Mesenchymal stem cell (in vitro differentiated cells and primary cell): ENCODE data around the gene UBE2I.

ENCODE experiments used
- DNase-seq: peaks from one replicate; pipeline ENCODE4 v3.0.0-alpha.2; 2013
- H2AFZ ChIP-seq: one replicate; pipeline ENCODE4 v1.6.1; 2013; ENCODE audit warnings: low read depth, mild to moderate bottlenecking, control low read depth, inconsistent platforms, low read length, moderate library complexity
- H2AK5ac ChIP-seq: 2 replicates; pipeline ENCODE4 v1.6.1; 2013; ENCODE audit warnings: low read length, moderate library complexity, mild to moderate bottlenecking, inconsistent platforms; ENCODE audit not compliant: severe bottlenecking
- H2BK120ac ChIP-seq: one replicate; pipeline ENCODE4 v1.6.1; 2013; ENCODE audit warnings: low read depth, mild to moderate bottlenecking, inconsistent platforms, low read length, moderate library complexity
- H2BK12ac ChIP-seq, 2 experiments: one replicate each; pipeline ENCODE4 v1.6.1; 2013; ENCODE audit warnings: inconsistent platforms in 2 of 2, low read length in 2 of 2, mild to moderate bottlenecking in 2 of 2, moderate library complexity in 2 of 2, control low read depth in 1 of 2
- H2BK15ac ChIP-seq: one replicate; pipeline ENCODE4 v1.6.1; 2013; ENCODE audit warnings: mild to moderate bottlenecking, low read depth, inconsistent platforms; ENCODE audit not compliant: poor library complexity, severe bottlenecking
- H2BK5ac ChIP-seq: 2 replicates; pipeline ENCODE4 v1.6.1; 2013; ENCODE audit warnings: low read depth, mild to moderate bottlenecking, low read length, control low read depth, inconsistent platforms; ENCODE audit not compliant: poor library complexity, severe bottlenecking
- H3K14ac ChIP-seq, 2 experiments: one replicate each; pipeline ENCODE4 v1.6.1; 2013; ENCODE audit warnings: inconsistent platforms in 2 of 2, low read length in 2 of 2, control low read depth in 1 of 2, mild to moderate bottlenecking in 1 of 2, moderate library complexity in 1 of 2
- H3K18ac ChIP-seq, 2 experiments: one replicate each; pipeline ENCODE4 v1.6.1; 2013; ENCODE audit warnings: inconsistent platforms in 2 of 2, low read length in 2 of 2, control low read depth in 1 of 2, low read depth in 1 of 2, mild to moderate bottlenecking in 1 of 2
- H3K23ac ChIP-seq, 2 experiments: one replicate each; pipeline ENCODE4 v1.6.1; 2013; ENCODE audit warnings: inconsistent platforms in 2 of 2, low read length in 2 of 2, mild to moderate bottlenecking in 2 of 2, moderate library complexity in 2 of 2, control low read depth in 1 of 2
- H3K27ac ChIP-seq: 2 replicates; pipeline ENCODE4 v1.5.1; 2013; ENCODE audit warnings: mild to moderate bottlenecking, moderate library complexity, low read length, control low read depth, inconsistent platforms; ENCODE audit not compliant: poor library complexity, severe bottlenecking
- H3K27me3 ChIP-seq, 2 experiments: 2 replicates each; pipeline versions ENCODE4 v1.6.1 to v1.7.0; 2013; ENCODE audit warnings: low read length in 2 of 2, mild to moderate bottlenecking in 2 of 2, moderate library complexity in 2 of 2, control low read depth in 1 of 2, inconsistent platforms in 1 of 2; ENCODE audit not compliant: control insufficient read depth in 1 of 2, insufficient read depth in 1 of 2
- H3K36me3 ChIP-seq, 2 experiments: 2 replicates each; pipeline versions ENCODE4 v1.6.1 to v1.7.0; 2013; ENCODE audit warnings: low read length in 2 of 2, control low read depth in 1 of 2, inconsistent platforms in 1 of 2, low read depth in 1 of 2, mild to moderate bottlenecking in 1 of 2; ENCODE audit not compliant: insufficient read depth in 2 of 2, control insufficient read depth in 1 of 2
- H3K4ac ChIP-seq, 2 experiments: one replicate each; pipeline ENCODE4 v1.6.1; 2013; ENCODE audit warnings: inconsistent platforms in 2 of 2, low read length in 2 of 2, mild to moderate bottlenecking in 2 of 2, moderate library complexity in 2 of 2, control low read depth in 1 of 2, low read depth in 1 of 2
- H3K4me1 ChIP-seq: 2 replicates; pipeline ENCODE4 v1.6.1; 2013; ENCODE audit warnings: low read depth, low read length, control low read depth; ENCODE audit not compliant: control insufficient read depth, insufficient read depth
- H3K4me2 ChIP-seq: 2 replicates; pipeline ENCODE4 v1.6.1; 2013; ENCODE audit warnings: low read length, mild to moderate bottlenecking, inconsistent platforms; ENCODE audit not compliant: poor library complexity, severe bottlenecking
- H3K4me3 ChIP-seq, 2 experiments: 2 replicates each; pipeline versions ENCODE4 v1.5.1 to v1.7.0; 2013; ENCODE audit warnings: low read length in 2 of 2, mild to moderate bottlenecking in 2 of 2, control low read depth in 1 of 2, low read depth in 1 of 2; ENCODE audit not compliant: insufficient read depth in 1 of 2
- H3K79me1 ChIP-seq: replicated peaks from 2 replicates; pipeline ENCODE4 v1.6.1; 2013; ENCODE audit warnings: mild to moderate bottlenecking, control low read depth, low read length, inconsistent platforms; ENCODE audit not compliant: poor library complexity, severe bottlenecking
- H3K9ac ChIP-seq: 2 replicates; pipeline ENCODE4 v1.7.0; 2013; ENCODE audit warnings: mild to moderate bottlenecking, low read length, moderate library complexity
- H3K9me3 ChIP-seq: 2 replicates; pipeline ENCODE4 v1.7.0; 2013; ENCODE audit warnings: mild to moderate bottlenecking, low read length; ENCODE audit not compliant: control insufficient read depth
- H4K8ac ChIP-seq: one replicate; pipeline ENCODE4 v1.6.1; 2013; ENCODE audit warnings: inconsistent platforms, mild to moderate bottlenecking, low read length, moderate library complexity
- H4K91ac ChIP-seq: one replicate; pipeline ENCODE4 v1.6.1; 2013; ENCODE audit warnings: mild to moderate bottlenecking, low read length, inconsistent platforms
- WGBS: methylation state at CpG from one replicate; pipeline ENCODE4 v1.1.7; 2013; ENCODE audit warnings: mixed read lengths; 5-methylcytosine and 5-hydroxymethylcytosine counted together

Gene UBE2I

DNA sequence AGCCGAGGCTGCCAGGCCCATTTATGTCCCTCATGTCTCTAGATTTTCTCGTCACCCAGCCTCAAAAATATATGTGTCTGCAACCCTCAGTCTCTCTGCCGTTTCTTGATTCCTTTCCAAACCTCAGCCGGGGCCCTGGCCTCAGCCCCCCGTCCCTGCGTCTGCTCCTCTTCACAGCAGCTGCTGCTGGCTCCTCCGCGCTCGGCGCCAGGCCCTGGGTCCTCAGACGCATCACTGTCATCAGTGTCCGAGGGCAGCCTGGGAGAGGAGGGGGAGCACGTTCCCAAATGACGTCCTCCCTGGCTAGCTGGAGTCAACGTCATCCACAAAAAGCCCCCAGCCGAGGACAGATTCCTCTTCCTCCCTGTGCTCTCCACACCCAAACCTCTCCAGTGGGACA lies 39.9 kb downstream of the UBE2I start:
- Histone ChIP-seq H3K14ac (no peak overlapping the region), H3K4me1 (peaks cover 25% of the 10 kb centered on the region), H2BK12ac (no peak overlapping the region), H3K36me3 (peaks cover 25 to 48% of the 10 kb centered on the region in 2 experiments), H3K4me3 (no peak overlapping the region), H3K18ac (no peak overlapping the region), H3K4me2 (no peak overlapping the region), H2BK15ac (no peak overlapping the region), H4K91ac (no peak overlapping the region), H2BK120ac (no peak overlapping the region), H2BK5ac (no peak overlapping the region), H3K9ac (no peak overlapping the region), H2AFZ (no peak overlapping the region), H3K27ac (no peak overlapping the region), H3K23ac (no peak overlapping the region), H3K9me3 (no peaks in the 10 kb centered on the region), H3K79me1 (peaks cover 36% of the 10 kb centered on the region), H4K8ac (no peak overlapping the region), H3K27me3 (peaks cover 0 to 6% of the 10 kb centered on the region in 2 experiments), H3K4ac (no peak overlapping the region), H2AK5ac (no peak overlapping the region)
- 94% methylated on average over 16 of the region's 16 CpGs for WGBS
- no peak for DNase-seq

DNA sequence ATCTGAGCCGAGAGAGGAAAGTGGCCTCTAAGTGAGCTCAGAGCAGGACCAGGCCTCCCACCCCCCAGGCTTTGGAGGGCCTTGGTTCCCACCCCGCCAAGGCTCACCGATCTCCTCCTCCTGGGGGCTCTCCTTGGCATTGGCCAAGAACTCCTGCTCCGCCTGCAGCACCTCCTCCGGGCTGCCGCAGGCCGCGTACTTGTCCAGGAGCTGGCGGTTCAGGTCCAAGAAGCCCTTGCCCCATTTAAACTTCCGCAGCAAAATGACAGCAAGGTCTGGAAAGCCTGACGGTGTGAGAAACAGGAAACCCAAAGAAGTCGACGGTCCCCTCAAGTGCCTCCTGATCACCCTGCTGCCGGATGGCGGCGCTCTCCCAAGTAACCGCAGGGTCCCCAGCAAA lies 40.5 kb downstream of the UBE2I start:
- Histone ChIP-seq H3K4me3 (no peak overlapping the region), H2AK5ac (no peak overlapping the region), H3K36me3 (peaks cover 25 to 51% of the 10 kb centered on the region in 2 experiments), H3K27me3 (no peaks in the 10 kb centered on the region), H3K14ac (no peak overlapping the region), H2BK15ac (no peak overlapping the region), H2BK120ac (no peak overlapping the region), H2BK12ac (no peak overlapping the region), H3K9ac (no peak overlapping the region), H3K4me1 (peaks cover 25% of the 10 kb centered on the region), H3K4ac (no peak overlapping the region), H3K18ac (no peak overlapping the region), H3K27ac (no peak overlapping the region), H2AFZ (no peak overlapping the region), H3K23ac (no peak overlapping the region), H3K79me1 (peaks cover 36% of the 10 kb centered on the region), H4K91ac (no peak overlapping the region), H3K9me3 (no peaks in the 10 kb centered on the region), H2BK5ac (no peak overlapping the region), H3K4me2 (no peak overlapping the region), H4K8ac (no peak overlapping the region)
- no peak for DNase-seq
- WGBS = 93% methylated on average over 17 of the region's 17 CpGs

DNA sequence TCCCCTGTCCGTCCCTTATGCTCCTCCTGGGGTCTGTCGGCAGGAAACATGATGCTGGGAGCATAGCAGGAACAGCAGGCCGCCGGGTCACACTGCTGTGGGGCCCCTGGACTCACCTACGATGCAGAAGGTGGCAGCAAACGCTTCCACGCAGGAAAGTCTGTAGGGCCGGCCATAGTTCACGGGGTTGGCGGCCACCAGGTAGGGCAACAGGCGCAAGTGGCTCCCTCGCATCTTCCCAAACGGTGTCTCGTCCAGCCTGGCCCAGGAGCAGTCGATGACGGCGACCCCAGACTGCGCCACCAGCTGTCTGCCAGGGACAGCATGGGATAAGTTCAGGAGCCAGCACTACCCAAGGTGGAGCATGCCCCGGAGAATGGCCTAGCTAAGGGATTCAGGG lies 41.3 kb downstream of the UBE2I start:
- H2AK5ac ChIP-seq = no peak overlapping the region
- no peaks in the 10 kb centered on the region for H3K27me3 ChIP-seq
- no peak overlapping the region for H2BK5ac ChIP-seq
- no peak overlapping the region for H2BK15ac ChIP-seq
- H3K4ac ChIP-seq = peak overlapping the region in 1 of 2 experiments; percentile 24
- H3K36me3 ChIP-seq = peaks cover 25 to 57% of the 10 kb centered on the region in 2 experiments
- H3K9me3 ChIP-seq = no peaks in the 10 kb centered on the region
- H3K14ac ChIP-seq = no peak overlapping the region
- H2BK12ac ChIP-seq = peak overlapping the region in 1 of 2 experiments; percentile 21
- H3K4me3 ChIP-seq = peak overlapping the region; percentile 98 to 99
- H3K4me2 ChIP-seq = peak overlapping the region; percentile 78
- H3K27ac ChIP-seq = no peak overlapping the region
- no peak overlapping the region for H2AFZ ChIP-seq
- no peak overlapping the region for H4K8ac ChIP-seq
- no peak overlapping the region for H3K18ac ChIP-seq
- H3K9ac ChIP-seq = peak overlapping the region; percentile 92
- H3K79me1 ChIP-seq = peaks cover 36% of the 10 kb centered on the region
- H2BK120ac ChIP-seq = no peak overlapping the region
- no peak for DNase-seq
- WGBS = 85% methylated on average over 19 of the region's 19 CpGs
- no peak overlapping the region for H4K91ac ChIP-seq
- peaks cover 25% of the 10 kb centered on the region for H3K4me1 ChIP-seq
- H3K23ac ChIP-seq = no peak overlapping the region

DNA sequence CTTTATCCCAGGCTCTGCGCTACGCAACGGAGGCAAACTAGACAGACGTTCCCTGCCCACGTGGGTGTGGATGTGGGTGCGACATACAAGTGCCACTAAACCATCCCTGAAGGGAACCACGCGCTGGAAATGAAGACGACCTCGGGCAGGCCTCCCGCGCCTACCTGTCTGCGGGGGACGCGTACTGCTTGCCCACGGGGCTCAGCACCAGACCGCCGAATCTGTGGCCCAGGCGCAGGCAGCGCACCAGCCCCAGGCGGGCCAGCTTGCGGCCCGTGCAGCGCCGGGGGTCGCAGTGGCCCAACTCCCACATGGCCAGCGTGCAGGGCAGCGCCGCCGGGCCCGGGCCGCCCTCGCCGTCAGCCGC lies 41.8 kb downstream of the UBE2I start:
- Histone ChIP-seq H3K36me3 (peaks cover 25 to 60% of the 10 kb centered on the region in 2 experiments), H3K4me1 (peaks cover 29% of the 10 kb centered on the region), H2BK15ac (no peak overlapping the region), H3K4ac (peak overlapping the region; percentile 53 to 99), H2AK5ac (no peak overlapping the region), H2BK120ac (no peak overlapping the region), H3K27ac (no peak overlapping the region), H2BK12ac (peak overlapping the region in 1 of 2 experiments; percentile 56), H4K8ac (peak overlapping the region; percentile 82), H4K91ac (peak overlapping the region; percentile 92), H3K4me2 (peak overlapping the region; percentile 78), H3K23ac (peak overlapping the region in 1 of 2 experiments; percentile 100), H3K9ac (peak overlapping the region; percentile 92), H2AFZ (peak overlapping the region; percentile 88), H3K9me3 (no peaks in the 10 kb centered on the region), H3K18ac (peak overlapping the region; percentile 83 to 92), H3K4me3 (peak overlapping the region; percentile 98 to 99), H2BK5ac (no peak overlapping the region), H3K14ac (peak overlapping the region in 1 of 2 experiments; percentile 97), H3K27me3 (no peaks in the 10 kb centered on the region), H3K79me1 (peaks cover 41% of the 10 kb centered on the region)
- whole genome bisulfite sequencing = under 1% methylated on average over 33 of the region's 35 CpGs
- no peak for DNase-seq
